OCI-LY7 (cell line): ENCODE measurements around the gene TTC34. TPM values are rescaled to one million over a fixed set of nuclear protein-coding genes. Genes with fewer than 3 reads are reported as not detected.

Experiments used
- BruUV-seq: library from RNA; stranded (reverse); fragments of 400-500 nt; replicated peaks from 2 replicates; lab custom pipeline; 2021; lab: Mats Ljungman, UMichigan
- CTCF ChIA-PET: fragments of 300-600 bp; sonication (Branson Sonifier 250); formaldehyde crosslinking; loops from one replicate; lab custom pipeline; 2022; ENCODE audit warnings: antibody characterized with exemption; ENCODE audit not compliant: unreplicated experiment; lab: Charles Lee
- POLR2A ChIA-PET: fragments of 300-600 bp; sonication (Branson Sonifier 250); formaldehyde crosslinking; loops from one replicate; lab custom pipeline; 2022; ENCODE audit warnings: antibody characterized with exemption; lab: Charles Lee
- DNase-seq: peaks from one replicate; pipeline ENCODE4 v3.0.0-alpha.2; 2015; ENCODE audit warnings: low spot score
- H2AFZ ChIP-seq: fragments of 200-600 bp; sonication (generic), shearing (Covaris generic); 2 replicates; pipeline ENCODE4 v1.6.1; 2014; ENCODE audit warnings: mild to moderate bottlenecking, antibody characterized with exemption, low read length, moderate library complexity
- H3K27ac ChIP-seq: fragments of 200-600 bp; sonication (generic); 2 replicates; pipeline ENCODE4 v1.5.1; 2014; ENCODE audit warnings: mixed run types, low read depth, mild to moderate bottlenecking, moderate library complexity, low read length, inconsistent platforms; ENCODE audit not compliant: poor library complexity, severe bottlenecking
- H3K36me3 ChIP-seq: fragments of 200-600 bp; sonication (generic); 2 replicates; pipeline ENCODE4 v1.6.1; 2014; ENCODE audit warnings: mild to moderate bottlenecking, antibody characterized with exemption, low read length, moderate library complexity, mixed read lengths; ENCODE audit not compliant: insufficient read depth
- H3K4me1 ChIP-seq: fragments of 200-600 bp; sonication (generic); 2 replicates; pipeline ENCODE4 v1.5.1; 2014; ENCODE audit warnings: mild to moderate bottlenecking, low read length; ENCODE audit not compliant: insufficient read depth, poor library complexity, severe bottlenecking
- H3K4me2 ChIP-seq: fragments of 200-600 bp; sonication (generic); 2 replicates; pipeline ENCODE4 v1.6.1; 2014; ENCODE audit warnings: mild to moderate bottlenecking, low read length
- H3K4me3 ChIP-seq: fragments of 200-600 bp; sonication (generic); 2 replicates; pipeline ENCODE4 v1.5.1; 2014; ENCODE audit warnings: mild to moderate bottlenecking, low read depth, low read length; ENCODE audit not compliant: poor library complexity, severe bottlenecking
- H3K79me2 ChIP-seq: fragments of 200-600 bp; sonication (generic); 2 replicates; pipeline ENCODE4 v1.6.1; 2016; ENCODE audit warnings: low read depth, mild to moderate bottlenecking, low read length, moderate library complexity, mixed read lengths; ENCODE audit not compliant: insufficient read depth
- H3K9me2 ChIP-seq: fragments of 200-600 bp; sonication (generic); 2 replicates; pipeline ENCODE4 v1.6.1; 2016; ENCODE audit warnings: mild to moderate bottlenecking, low read length, mixed read lengths; ENCODE audit not compliant: insufficient read depth
- H3K9me3 ChIP-seq: fragments of 200-600 bp; sonication (generic); 2 replicates; pipeline ENCODE4 v1.6.1; 2014; ENCODE audit warnings: mild to moderate bottlenecking, mixed run types, low read length, mixed read lengths
- H4K20me1 ChIP-seq: fragments of 200-600 bp; sonication (generic); 2 replicates; pipeline ENCODE4 v1.6.1; 2014; ENCODE audit warnings: mild to moderate bottlenecking, antibody characterized with exemption, low read length, moderate library complexity, mixed read lengths; ENCODE audit not compliant: insufficient read depth
- EZH2phosphoT487 ChIP-seq: fragments of 200-600 bp; sonication (generic); IDR thresholded peaks from 2 replicates; pipeline ENCODE4 v1.6.1; 2018; ENCODE audit warnings: low read depth, borderline replicate concordance, mild to moderate bottlenecking, mixed run types, antibody characterized with exemption, low read length, moderate library complexity, mixed read lengths
- intact Hi-C: fragments of 100-400 bp; cut with micrococcal nuclease; formaldehyde crosslinking; loops from one replicate; pipeline ENCODE4 v1.10.0; 2022; ENCODE audit not compliant: unreplicated experiment
- total RNA-seq, 2 experiments: library from RNA; depleted of rRNA in 1 of 2; stranded (reverse); fragments of >200 nt in 1 of 2; shearing (Covaris generic) in 1 of 2; gene quantifications; 2 replicates each; pipeline ENCODE4 v1.2.3, GENCODE V29; 2014 to 2022
- TF ChIP-seq, protein P1 (sequence below): fragments of 200-600 bp; sonication (generic); conservative IDR thresholded peaks from 2 replicates; pipeline ENCODE4 v1.5.1; 2014; ENCODE audit warnings: mild to moderate bottlenecking, antibody characterized with exemption, low read length, moderate library complexity, mixed read lengths

The TTC34 gene
- total RNA-seq, 2 experiments from 2014 or later, result 1.1 to 2.2 TPM

DNA sequence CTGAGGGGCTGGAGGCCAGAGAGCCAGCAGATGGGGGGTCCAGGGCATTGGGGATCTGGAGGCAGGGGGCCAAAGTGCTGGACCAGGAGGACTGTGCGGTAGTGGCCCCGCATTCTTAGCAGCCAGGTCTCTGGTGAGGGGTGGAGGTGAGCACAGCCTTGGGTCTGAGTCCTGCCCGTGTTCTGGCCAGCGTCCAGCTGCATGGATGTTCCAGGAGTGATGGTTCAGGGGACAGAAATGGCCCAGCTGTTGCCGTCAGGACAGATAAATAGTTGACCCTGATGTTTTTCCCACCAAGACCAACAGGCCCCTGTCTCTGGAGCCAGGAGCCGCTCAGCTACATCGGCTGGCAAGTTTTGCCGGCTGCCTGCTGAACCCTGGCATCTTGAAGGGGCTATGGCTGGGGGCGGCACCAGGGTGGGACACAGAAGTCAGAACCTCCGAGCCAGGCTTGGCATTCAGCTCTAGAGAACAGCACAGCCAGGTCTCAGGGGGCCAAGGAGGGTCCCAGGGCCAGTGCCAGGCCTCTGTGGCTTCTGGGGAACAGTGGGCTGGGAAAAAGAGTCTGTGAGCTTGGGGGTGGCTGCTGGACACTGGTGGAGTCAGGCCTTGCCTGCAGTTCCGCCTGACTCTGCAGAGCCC is 19.4 kb upstream of the TTC34 start:
- no peaks in the 10 kb centered on the region for H3K9me3 ChIP-seq
- no peaks in the 10 kb centered on the region for H3K79me2 ChIP-seq
- no peak for TF ChIP-seq EZH2phosphoT487
- TF ChIP-seq, protein P1, sequence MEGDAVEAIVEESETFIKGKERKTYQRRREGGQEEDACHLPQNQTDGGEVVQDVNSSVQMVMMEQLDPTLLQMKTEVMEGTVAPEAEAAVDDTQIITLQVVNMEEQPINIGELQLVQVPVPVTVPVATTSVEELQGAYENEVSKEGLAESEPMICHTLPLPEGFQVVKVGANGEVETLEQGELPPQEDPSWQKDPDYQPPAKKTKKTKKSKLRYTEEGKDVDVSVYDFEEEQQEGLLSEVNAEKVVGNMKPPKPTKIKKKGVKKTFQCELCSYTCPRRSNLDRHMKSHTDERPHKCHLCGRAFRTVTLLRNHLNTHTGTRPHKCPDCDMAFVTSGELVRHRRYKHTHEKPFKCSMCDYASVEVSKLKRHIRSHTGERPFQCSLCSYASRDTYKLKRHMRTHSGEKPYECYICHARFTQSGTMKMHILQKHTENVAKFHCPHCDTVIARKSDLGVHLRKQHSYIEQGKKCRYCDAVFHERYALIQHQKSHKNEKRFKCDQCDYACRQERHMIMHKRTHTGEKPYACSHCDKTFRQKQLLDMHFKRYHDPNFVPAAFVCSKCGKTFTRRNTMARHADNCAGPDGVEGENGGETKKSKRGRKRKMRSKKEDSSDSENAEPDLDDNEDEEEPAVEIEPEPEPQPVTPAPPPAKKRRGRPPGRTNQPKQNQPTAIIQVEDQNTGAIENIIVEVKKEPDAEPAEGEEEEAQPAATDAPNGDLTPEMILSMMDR, result no peak
- no peaks in the 10 kb centered on the region for H3K9me2 ChIP-seq
- no peak for DNase-seq
- no peak overlapping the region for H2AFZ ChIP-seq
- ChIA-PET CTCF (no interaction called here), POLR2A (no interaction called here)
- no peaks in the 10 kb centered on the region for H3K4me1 ChIP-seq
- intact Hi-C loops, result loop anchor here (5.0 kb wide), 1 partner anchor 601 kb away; no protein-coding TSS in a partner anchor
- no TSS peak for BruUV-seq
- H3K36me3 ChIP-seq, result no peaks in the 10 kb centered on the region
- H3K4me2 ChIP-seq, result no peak overlapping the region
- no peak overlapping the region for H3K27ac ChIP-seq
- no peak overlapping the region for H3K4me3 ChIP-seq
- no peaks in the 10 kb centered on the region for H4K20me1 ChIP-seq

- Histone ChIP-seq H3K4me3 (no peak overlapping the region), H3K4me2 (no peak overlapping the region), H3K9me2 (no peaks in the 10 kb centered on the region), H3K79me2 (no peaks in the 10 kb centered on the region), H4K20me1 (no peaks in the 10 kb centered on the region), H3K4me1 (no peaks in the 10 kb centered on the region), H2AFZ (no peak overlapping the region), H3K9me3 (no peaks in the 10 kb centered on the region), H3K36me3 (no peaks in the 10 kb centered on the region), H3K27ac (no peak overlapping the region)
- TF ChIP-seq, protein P1, result no peak
- TF ChIP-seq EZH2phosphoT487, result no peak
- DNase-seq, result no peak
- intact Hi-C loops, result loop anchor here (5.0 kb wide), 1 partner anchor 602 kb away; no protein-coding TSS in a partner anchor
- POLR2A ChIA-PET, result no interaction called here
- CTCF ChIA-PET, result no interaction called here
- no TSS peak for BruUV-seq
Observed at GRCh38 chr1:2819831-2820730, 18.6 kb upstream of the TTC34 start.
